Thyroid gland (tissue), 4 donors: ENCODE measurements around the gene QPCT.

Source experiments
- POLR2A ChIP-seq, 2 donors: fragments of 450-650 bp; IDR thresholded peaks; one replicate each; pipeline ENCODE4 v1.6.1; 2017; ENCODE audit warnings: antibody characterized with exemption in 2 of 2, mild to moderate bottlenecking in 2 of 2, moderate library complexity in 1 of 2
- TF ChIP-seq, protein P1 (sequence below), 6 experiments: fragments of 200-600 bp in 3 of 6; fragments of 450-650 bp in 3 of 6; sonication (generic) in 3 of 6; IDR thresholded peaks; one replicate each; pipeline ENCODE4 v1.5.1; 2016 to 2019; ENCODE audit warnings: antibody characterized with exemption in 6 of 6, mild to moderate bottlenecking in 2 of 6, inconsistent platforms in 1 of 6, moderate library complexity in 1 of 6

DNA sequence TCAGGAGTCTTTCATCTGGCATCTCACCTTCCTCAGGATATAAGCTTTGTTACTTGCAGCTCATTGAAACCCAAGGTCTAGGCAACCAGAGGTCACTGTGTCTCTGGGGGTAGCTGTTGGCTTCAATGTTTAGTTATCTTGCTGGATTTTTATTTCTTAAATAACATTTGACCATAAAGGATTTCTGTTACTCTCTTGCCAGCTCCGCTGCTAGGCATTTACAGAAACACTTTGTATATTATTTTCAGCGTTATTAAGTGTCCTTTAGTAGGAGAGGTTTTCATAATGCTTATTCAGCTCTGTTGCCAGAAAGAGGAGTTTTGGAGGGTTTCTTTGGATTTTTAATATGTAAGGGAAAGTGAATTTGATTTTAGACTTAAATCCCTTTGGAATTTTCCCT lies 61.4 kb downstream of the QPCT start:
- no peak for TF ChIP-seq POLR2A (IDR thresholded peaks at IDR 0.05)
- TF ChIP-seq, protein P1, sequence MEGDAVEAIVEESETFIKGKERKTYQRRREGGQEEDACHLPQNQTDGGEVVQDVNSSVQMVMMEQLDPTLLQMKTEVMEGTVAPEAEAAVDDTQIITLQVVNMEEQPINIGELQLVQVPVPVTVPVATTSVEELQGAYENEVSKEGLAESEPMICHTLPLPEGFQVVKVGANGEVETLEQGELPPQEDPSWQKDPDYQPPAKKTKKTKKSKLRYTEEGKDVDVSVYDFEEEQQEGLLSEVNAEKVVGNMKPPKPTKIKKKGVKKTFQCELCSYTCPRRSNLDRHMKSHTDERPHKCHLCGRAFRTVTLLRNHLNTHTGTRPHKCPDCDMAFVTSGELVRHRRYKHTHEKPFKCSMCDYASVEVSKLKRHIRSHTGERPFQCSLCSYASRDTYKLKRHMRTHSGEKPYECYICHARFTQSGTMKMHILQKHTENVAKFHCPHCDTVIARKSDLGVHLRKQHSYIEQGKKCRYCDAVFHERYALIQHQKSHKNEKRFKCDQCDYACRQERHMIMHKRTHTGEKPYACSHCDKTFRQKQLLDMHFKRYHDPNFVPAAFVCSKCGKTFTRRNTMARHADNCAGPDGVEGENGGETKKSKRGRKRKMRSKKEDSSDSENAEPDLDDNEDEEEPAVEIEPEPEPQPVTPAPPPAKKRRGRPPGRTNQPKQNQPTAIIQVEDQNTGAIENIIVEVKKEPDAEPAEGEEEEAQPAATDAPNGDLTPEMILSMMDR (IDR thresholded peaks at IDR 0.05), result no peak
